GM12878 (cell line): ENCODE measurements around the gene RALGAPA2.

ENCODE experiments used
- ATF3 ChIP-seq: IDR thresholded peaks from 2 replicates; pipeline ENCODE4 v1.6.1; 2011; ENCODE audit warnings: low read depth, mild to moderate bottlenecking, low read length, moderate library complexity, borderline replicate concordance; ENCODE audit errors: extremely low read depth
- CTCF ChIP-seq, 3 experiments: IDR thresholded peaks in 2 of 3; conservative IDR thresholded peaks in 1 of 3; 2 replicates each; pipeline ENCODE4 v1.5.1; 2011; ENCODE audit warnings: low read depth in 3 of 3, low read length in 3 of 3, mild to moderate bottlenecking in 3 of 3, control low read depth in 2 of 3, moderate library complexity in 2 of 3, inconsistent platforms in 1 of 3, mixed read lengths in 1 of 3; ENCODE audit not compliant: control insufficient read depth in 2 of 3, insufficient read depth in 1 of 3; ENCODE audit errors: extremely low read depth in 1 of 3
- POLR2AphosphoS5 ChIP-seq: IDR thresholded peaks from 2 replicates; pipeline ENCODE4 v1.6.1; 2011; ENCODE audit warnings: mild to moderate bottlenecking, low read length, inconsistent platforms
- SIN3A ChIP-seq: IDR thresholded peaks from 2 replicates; pipeline ENCODE4 v1.6.1; 2012; ENCODE audit warnings: low read depth, low read length, improper control_type of control experiment
- TCF3 ChIP-seq: IDR thresholded peaks from 2 replicates; pipeline ENCODE4 v1.6.1; 2012; ENCODE audit warnings: low read depth, mild to moderate bottlenecking, low read length, borderline replicate concordance; ENCODE audit not compliant: insufficient read depth
- ZZZ3 ChIP-seq: IDR thresholded peaks from 2 replicates; pipeline ENCODE4 v1.6.1; 2011; ENCODE audit warnings: low read depth; ENCODE audit not compliant: control insufficient read depth, insufficient read length

GRCh38 chr20:20733943-20734342, 21.5 kb upstream of the RALGAPA2 start:
- no peak for TF ChIP-seq SIN3A
- TF ChIP-seq TCF3 = no peak
- no peak for TF ChIP-seq ZZZ3
- TF ChIP-seq POLR2AphosphoS5 = no peak
- TF ChIP-seq ATF3 = no peak
- no peak for TF ChIP-seq CTCF (IDR thresholded peaks at IDR 0.05 in 2 of 3, conservative IDR thresholded peaks at IDR 0.05 in 1 of 3; ENCODE audit: control insufficient read depth in 2 of 3, extremely low read depth in 1 of 3, insufficient read depth in 1 of 3, low read depth in 3 of 3, low read length in 3 of 3)
